HepG2 (cell line): ENCODE measurements around the gene TPGS1. TPM values are rescaled to one million over a fixed set of nuclear protein-coding genes. Genes with fewer than 3 reads are reported as not detected.
A peak's percentile ranks its signal among the peaks of the same experiment; 100 is the strongest.

Source experiments
- EED ChIP-seq: sonication (generic); formaldehyde crosslinking; IDR thresholded peaks from 2 replicates; pipeline ENCODE4 v1.5.0; 2020; ENCODE audit warnings: mild to moderate bottlenecking, missing genetic modification reagents
- ETV6 ChIP-seq: sonication (generic); formaldehyde crosslinking; conservative IDR thresholded peaks from 2 replicates; pipeline ENCODE4 v1.4.0; 2020; ENCODE audit warnings: missing genetic modification reagents
- EZH2 ChIP-seq: conservative IDR thresholded peaks from 2 replicates; pipeline ENCODE4 v1.6.1; 2012; ENCODE audit warnings: mild to moderate bottlenecking, low read depth, low read length, moderate library complexity
- HOMEZ ChIP-seq: IDR thresholded peaks from 2 replicates; pipeline ENCODE4 v1.6.1; 2016; ENCODE audit warnings: low read depth
- MEIS1 ChIP-seq: sonication (generic); formaldehyde crosslinking; IDR thresholded peaks from 2 replicates; pipeline ENCODE4 v1.9.0; 2021; ENCODE audit warnings: mild to moderate bottlenecking, missing genetic modification reagents, moderate library complexity, borderline replicate concordance
- MTA3 ChIP-seq: sonication (generic); formaldehyde crosslinking; IDR thresholded peaks from 2 replicates; pipeline ENCODE4 v1.4.0; 2020; ENCODE audit warnings: missing genetic modification reagents
- MXD4 ChIP-seq: IDR thresholded peaks from 2 replicates; pipeline ENCODE4 v1.6.1; 2016; ENCODE audit warnings: mild to moderate bottlenecking, missing biosample characterization, missing genetic modification reagents
- PATZ1 ChIP-seq: sonication (generic); formaldehyde crosslinking; IDR thresholded peaks from 2 replicates; pipeline ENCODE4 v1.4.0; 2020; ENCODE audit warnings: missing genetic modification reagents
- PAX8 ChIP-seq: sonication (generic); formaldehyde crosslinking; IDR thresholded peaks from 2 replicates; pipeline ENCODE4 v1.8.0; 2022; ENCODE audit warnings: mild to moderate bottlenecking, missing genetic modification reagents, borderline replicate concordance
- SKI ChIP-seq: fragments of 450-650 bp; IDR thresholded peaks from one replicate; pipeline ENCODE4 v1.6.1; 2018; ENCODE audit warnings: mild to moderate bottlenecking; ENCODE audit not compliant: partially characterized antibody
- SNAI1 ChIP-seq: sonication (generic); formaldehyde crosslinking; IDR thresholded peaks from 2 replicates; pipeline ENCODE4 v1.5.0; 2020; ENCODE audit warnings: mild to moderate bottlenecking, missing genetic modification reagents, borderline replicate concordance
- TARDBP ChIP-seq: sonication (generic); formaldehyde crosslinking; IDR thresholded peaks from 2 replicates; pipeline ENCODE4 v1.8.0; 2022; ENCODE audit warnings: mild to moderate bottlenecking, missing genetic modification reagents
- ZBTB10 ChIP-seq: sonication (generic); formaldehyde crosslinking; IDR thresholded peaks from 2 replicates; pipeline ENCODE4 v1.4.0; 2020; ENCODE audit warnings: missing genetic modification reagents, borderline replicate concordance
- ZBTB26 ChIP-seq: IDR thresholded peaks from 2 replicates; pipeline ENCODE4 v1.6.1; 2016; ENCODE audit warnings: missing compliant biosample characterization, missing genetic modification reagents, borderline replicate concordance
- ZFP36 ChIP-seq: fragments of 150-350 bp; IDR thresholded peaks from 2 replicates; pipeline ENCODE4 v1.6.1; 2018; ENCODE audit warnings: borderline replicate concordance, low read length, low read depth; ENCODE audit not compliant: partially characterized antibody
- ZNF10 ChIP-seq: sonication (generic); formaldehyde crosslinking; IDR thresholded peaks from 2 replicates; pipeline ENCODE4 v1.4.0; 2020; ENCODE audit warnings: mild to moderate bottlenecking, low read depth, missing genetic modification reagents, borderline replicate concordance
- ZNF800 ChIP-seq: sonication (generic); formaldehyde crosslinking; IDR thresholded peaks from 2 replicates; pipeline ENCODE4 v1.4.0; 2020; ENCODE audit warnings: missing genetic modification reagents
- polyA plus RNA-seq, 8 experiments: library from polyadenylated mRNA; depleted of rRNA in 3 of 8; stranded (reverse) in 7 of 8; unstranded in 1 of 8; fragments of >200 nt; fragmentation: Illumina TruSeq in 4 of 8; extraction: Trizol in 4 of 8; gene quantifications; 2 replicates each; pipeline versions ENCODE4 v1.2.1 to v1.2.3, GENCODE V29; 2011 to 2016; ENCODE audit warnings: low read depth in 4 of 8, missing spikeins in 1 of 8, mixed read lengths in 1 of 8; ENCODE audit not compliant: insufficient read depth in 1 of 8
- total RNA-seq, 5 experiments: library from RNA; depleted of rRNA; stranded (reverse); fragments of >200 nt; fragmentation: Illumina TruSeq; extraction: Trizol; gene quantifications; 2 replicates each; pipeline ENCODE4 v1.2.3, GENCODE V29; 2016; ENCODE audit warnings: low read depth in 1 of 5

The TPGS1 gene
- total and polyA plus RNA-seq, 2 of the 13 experiments (the other 11 are each of a cell fraction or from before 2014, with no cell fraction given) = 1.1 to 6.2 TPM

GRCh38 chr19:498977-499623, 8.2 kb upstream of the TPGS1 start (continued):
- TF ChIP-seq ZBTB10 (CRISPR knock-in tag) (no peak), ETV6 (no peak), ZNF10 (CRISPR knock-in tag) (no peak), EED (CRISPR knock-in tag) (no peak), SNAI1 (CRISPR knock-in tag) (no peak), ZFP36 (peak; percentile 12), TARDBP (CRISPR knock-in tag) (0 out of 2 replicates have a peak, but pooled peaks have one; percentile 52), PATZ1 (CRISPR knock-in tag) (peak; percentile 76; the same call in 1 of the 2 replicates), ZNF800 (no peak), PAX8 (CRISPR knock-in tag) (no peak), SKI (no peak), MXD4 (CRISPR knock-in tag) (no peak), EZH2 (no peak), ZBTB26 (CRISPR knock-in tag) (no peak), HOMEZ (no peak), MEIS1 (peak; percentile 33; the same call in 1 of the 2 replicates), MTA3 (CRISPR knock-in tag) (no peak)
